Suprapubic skin (tissue), 3 donors: Measurements from ENCODE around the gene LRFN4.

Source experiments
- CTCF ChIP-seq, 2 donors: fragments of 200-600 bp in 1 of 2; fragments of 450-650 bp in 1 of 2; sonication (generic) in 1 of 2; IDR thresholded peaks; one replicate each; pipeline ENCODE4 v1.5.1; 2016 to 2019; ENCODE audit warnings: antibody characterized with exemption in 2 of 2, mild to moderate bottlenecking in 1 of 2, moderate library complexity in 1 of 2
- POLR2A ChIP-seq, 2 donors: fragments of 450-650 bp; IDR thresholded peaks; one replicate each; pipeline ENCODE4 v1.6.1; 2017; ENCODE audit warnings: antibody characterized with exemption in 2 of 2, mild to moderate bottlenecking in 2 of 2, moderate library complexity in 2 of 2

GRCh38 chr11:66909181-66909580 is 52.3 kb downstream of the LRFN4 start:
- TF ChIP-seq CTCF (IDR thresholded peaks at IDR 0.05) (no peak), POLR2A (IDR thresholded peaks at IDR 0.05) (no peak)
